ENCODE data around the gene RAMACL.

The RAMACL gene

DNA sequence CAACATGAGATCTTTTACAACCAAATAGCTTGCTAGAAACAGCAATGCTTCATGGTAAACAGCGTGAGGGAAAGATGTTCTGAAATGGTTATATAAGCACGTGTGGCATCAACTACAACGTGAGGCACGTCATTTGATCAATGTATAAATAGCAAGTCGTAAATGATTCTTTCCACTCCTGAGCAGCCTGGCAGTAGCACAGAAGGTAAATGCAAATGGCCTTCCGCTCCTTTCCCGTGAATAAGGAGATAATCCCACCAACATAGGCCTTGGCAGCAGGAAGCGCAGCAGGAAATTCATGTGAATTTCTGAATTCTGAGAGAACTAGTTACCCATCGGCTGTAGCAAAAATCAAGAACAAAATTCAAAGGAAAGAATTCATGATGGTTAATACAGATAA lies 23.6 kb upstream of the RAMACL start:
- TF ChIP-seq EGR1 (IDR thresholded peaks at IDR 0.05) (no peak), RAD21 (IDR thresholded peaks at IDR 0.05; ENCODE audit: low read depth) (no peak), FOXM1 (IDR thresholded peaks at IDR 0.05; ENCODE audit: borderline replicate concordance, low read depth) (no peak), TCF12 (IDR thresholded peaks at IDR 0.05; ENCODE audit: low read depth) (no peak), ZBTB7A (IDR thresholded peaks at IDR 0.05; ENCODE audit: low read depth) (no peak), CEBPB (IDR thresholded peaks at IDR 0.05) (no peak)
- TF ChIP-seq, protein P1, sequence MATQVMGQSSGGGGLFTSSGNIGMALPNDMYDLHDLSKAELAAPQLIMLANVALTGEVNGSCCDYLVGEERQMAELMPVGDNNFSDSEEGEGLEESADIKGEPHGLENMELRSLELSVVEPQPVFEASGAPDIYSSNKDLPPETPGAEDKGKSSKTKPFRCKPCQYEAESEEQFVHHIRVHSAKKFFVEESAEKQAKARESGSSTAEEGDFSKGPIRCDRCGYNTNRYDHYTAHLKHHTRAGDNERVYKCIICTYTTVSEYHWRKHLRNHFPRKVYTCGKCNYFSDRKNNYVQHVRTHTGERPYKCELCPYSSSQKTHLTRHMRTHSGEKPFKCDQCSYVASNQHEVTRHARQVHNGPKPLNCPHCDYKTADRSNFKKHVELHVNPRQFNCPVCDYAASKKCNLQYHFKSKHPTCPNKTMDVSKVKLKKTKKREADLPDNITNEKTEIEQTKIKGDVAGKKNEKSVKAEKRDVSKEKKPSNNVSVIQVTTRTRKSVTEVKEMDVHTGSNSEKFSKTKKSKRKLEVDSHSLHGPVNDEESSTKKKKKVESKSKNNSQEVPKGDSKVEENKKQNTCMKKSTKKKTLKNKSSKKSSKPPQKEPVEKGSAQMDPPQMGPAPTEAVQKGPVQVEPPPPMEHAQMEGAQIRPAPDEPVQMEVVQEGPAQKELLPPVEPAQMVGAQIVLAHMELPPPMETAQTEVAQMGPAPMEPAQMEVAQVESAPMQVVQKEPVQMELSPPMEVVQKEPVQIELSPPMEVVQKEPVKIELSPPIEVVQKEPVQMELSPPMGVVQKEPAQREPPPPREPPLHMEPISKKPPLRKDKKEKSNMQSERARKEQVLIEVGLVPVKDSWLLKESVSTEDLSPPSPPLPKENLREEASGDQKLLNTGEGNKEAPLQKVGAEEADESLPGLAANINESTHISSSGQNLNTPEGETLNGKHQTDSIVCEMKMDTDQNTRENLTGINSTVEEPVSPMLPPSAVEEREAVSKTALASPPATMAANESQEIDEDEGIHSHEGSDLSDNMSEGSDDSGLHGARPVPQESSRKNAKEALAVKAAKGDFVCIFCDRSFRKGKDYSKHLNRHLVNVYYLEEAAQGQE (IDR thresholded peaks at IDR 0.05; ENCODE audit: low read depth) = no peak
- TF ChIP-seq, protein P2, sequence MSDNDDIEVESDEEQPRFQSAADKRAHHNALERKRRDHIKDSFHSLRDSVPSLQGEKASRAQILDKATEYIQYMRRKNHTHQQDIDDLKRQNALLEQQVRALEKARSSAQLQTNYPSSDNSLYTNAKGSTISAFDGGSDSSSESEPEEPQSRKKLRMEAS (IDR thresholded peaks at IDR 0.05) = no peak

DNA sequence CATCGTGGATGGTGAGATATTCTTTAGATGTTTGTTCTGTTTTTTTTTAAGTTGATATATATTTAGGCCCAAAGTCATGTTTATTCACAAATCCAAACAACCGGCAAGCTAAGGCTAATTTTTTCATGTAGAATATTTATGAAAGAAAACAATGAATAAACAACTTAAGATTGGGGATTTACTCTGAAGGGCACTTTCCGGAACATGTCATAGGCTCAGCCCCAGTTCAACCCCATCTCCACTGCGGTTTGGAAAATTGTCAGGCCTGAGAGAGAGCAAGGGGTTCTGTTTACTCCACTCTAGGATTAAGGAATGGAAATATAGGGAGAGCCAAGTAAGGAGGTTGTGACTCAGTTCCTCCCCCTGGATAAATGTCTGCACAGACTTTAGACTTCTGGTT lies 22.3 kb upstream of the RAMACL start:
- TF ChIP-seq, protein P2 (IDR thresholded peaks at IDR 0.05) = no peak
- no peak for TF ChIP-seq TCF12 (IDR thresholded peaks at IDR 0.05; ENCODE audit: low read depth)
- TF ChIP-seq NFIC (IDR thresholded peaks at IDR 0.05) = no peak
- no peak for TF ChIP-seq CREB1 (IDR thresholded peaks at IDR 0.05; ENCODE audit: low read depth)
- TF ChIP-seq FOXM1 (IDR thresholded peaks at IDR 0.05; ENCODE audit: borderline replicate concordance, low read depth) = no peak
- no peak for TF ChIP-seq EP300 (IDR thresholded peaks at IDR 0.05; ENCODE audit: borderline replicate concordance)
- TF ChIP-seq EGR1 (IDR thresholded peaks at IDR 0.05) = no peak
- TF ChIP-seq TEAD4 (IDR thresholded peaks at IDR 0.05) = no peak
- TF ChIP-seq, protein P1 (IDR thresholded peaks at IDR 0.05; ENCODE audit: low read depth) = no peak
- TF ChIP-seq RAD21 (IDR thresholded peaks at IDR 0.05; ENCODE audit: low read depth) = no peak
- TF ChIP-seq TAF1 (IDR thresholded peaks at IDR 0.05; ENCODE audit: low read depth) = no peak
- no peak for TF ChIP-seq ZBTB7A (IDR thresholded peaks at IDR 0.05; ENCODE audit: low read depth)
- no peak for TF ChIP-seq CEBPB (IDR thresholded peaks at IDR 0.05)
- TF ChIP-seq, protein P3, sequence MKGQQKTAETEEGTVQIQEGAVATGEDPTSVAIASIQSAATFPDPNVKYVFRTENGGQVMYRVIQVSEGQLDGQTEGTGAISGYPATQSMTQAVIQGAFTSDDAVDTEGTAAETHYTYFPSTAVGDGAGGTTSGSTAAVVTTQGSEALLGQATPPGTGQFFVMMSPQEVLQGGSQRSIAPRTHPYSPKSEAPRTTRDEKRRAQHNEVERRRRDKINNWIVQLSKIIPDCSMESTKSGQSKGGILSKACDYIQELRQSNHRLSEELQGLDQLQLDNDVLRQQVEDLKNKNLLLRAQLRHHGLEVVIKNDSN (IDR thresholded peaks at IDR 0.05) = no peak
- TF ChIP-seq YY1 (IDR thresholded peaks at IDR 0.05; ENCODE audit: low read depth) = no peak

DNA sequence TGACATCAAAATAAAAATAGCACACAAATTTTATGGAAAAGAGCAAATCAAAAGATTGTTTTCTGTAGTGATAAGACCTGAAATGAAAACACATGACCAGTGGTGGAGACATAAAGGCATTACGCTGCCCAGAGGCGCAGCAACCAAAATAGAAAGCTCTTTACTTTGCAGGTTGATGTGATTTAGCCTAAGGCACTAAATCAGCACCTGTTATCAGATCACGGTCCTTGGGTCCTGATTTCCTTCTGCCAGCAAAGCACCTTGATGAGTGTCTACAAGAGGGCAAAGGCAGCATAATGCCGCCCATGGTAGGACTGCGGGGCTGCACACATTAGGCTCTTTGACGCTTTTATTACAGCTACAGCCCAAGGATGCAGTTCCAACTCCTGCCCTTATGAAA lies 19.3 kb upstream of the RAMACL start:
- TF ChIP-seq YY1 (IDR thresholded peaks at IDR 0.05; ENCODE audit: low read depth) (no peak), TEAD4 (IDR thresholded peaks at IDR 0.05) (no peak), CREB1 (IDR thresholded peaks at IDR 0.05; ENCODE audit: low read depth) (no peak)

DNA sequence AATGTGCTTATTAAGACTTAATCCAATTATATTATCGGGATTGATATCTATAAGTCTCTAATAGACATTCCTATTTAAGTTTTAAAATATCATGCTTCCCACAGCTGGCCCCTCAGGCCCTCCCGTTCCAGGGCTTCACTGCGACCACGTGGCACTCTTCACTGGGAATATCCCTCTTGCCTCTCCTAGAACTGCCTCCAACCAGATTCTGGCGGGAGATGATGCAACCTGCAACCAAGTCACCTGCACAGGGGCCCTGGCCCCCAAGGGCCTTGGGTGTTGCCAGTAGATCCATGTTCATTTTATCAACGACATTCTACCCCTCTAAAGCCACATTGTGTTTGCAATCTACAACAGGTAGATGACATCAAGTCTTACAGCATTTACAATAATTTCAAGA lies 18.4 kb upstream of the RAMACL start:
- TF ChIP-seq TEAD4 (IDR thresholded peaks at IDR 0.05) (no peak), TAF1 (IDR thresholded peaks at IDR 0.05; ENCODE audit: low read depth) (no peak), RAD21 (IDR thresholded peaks at IDR 0.05; ENCODE audit: low read depth) (no peak), EP300 (IDR thresholded peaks at IDR 0.05; ENCODE audit: borderline replicate concordance) (no peak), CEBPB (IDR thresholded peaks at IDR 0.05) (no peak), CREB1 (IDR thresholded peaks at IDR 0.05; ENCODE audit: low read depth) (no peak), NFIC (IDR thresholded peaks at IDR 0.05) (no peak)
- TF ChIP-seq, protein P1 (IDR thresholded peaks at IDR 0.05; ENCODE audit: low read depth) = no peak
- TF ChIP-seq, protein P3 (IDR thresholded peaks at IDR 0.05) = no peak

DNA sequence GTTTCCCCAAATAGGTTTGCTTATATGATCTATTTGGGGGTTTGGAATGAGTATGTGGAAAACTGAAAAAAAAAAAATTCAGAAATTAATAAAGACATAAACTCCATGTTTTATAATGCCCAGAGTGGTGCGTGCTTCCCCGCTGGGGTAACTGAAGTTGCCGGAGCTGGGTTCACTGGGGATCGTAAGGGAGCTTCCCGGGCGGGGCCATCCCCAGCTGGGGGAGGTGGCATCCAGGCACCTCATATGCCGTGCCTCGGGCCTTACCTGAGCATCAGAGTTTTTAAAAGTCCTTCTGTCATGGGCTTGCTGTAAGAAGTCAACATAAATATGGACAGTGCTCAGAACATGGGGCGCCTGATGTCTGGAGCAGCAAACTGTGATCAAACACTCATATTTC lies 17.9 kb upstream of the RAMACL start:
- TF ChIP-seq TEAD4 (IDR thresholded peaks at IDR 0.05) (no peak), RAD21 (IDR thresholded peaks at IDR 0.05; ENCODE audit: low read depth) (no peak), EP300 (IDR thresholded peaks at IDR 0.05; ENCODE audit: borderline replicate concordance) (no peak), CEBPB (IDR thresholded peaks at IDR 0.05) (no peak), TCF12 (IDR thresholded peaks at IDR 0.05; ENCODE audit: low read depth) (no peak), EGR1 (IDR thresholded peaks at IDR 0.05) (no peak)
- TF ChIP-seq, protein P1 (IDR thresholded peaks at IDR 0.05; ENCODE audit: low read depth) = no peak
- TF ChIP-seq, protein P3 (IDR thresholded peaks at IDR 0.05) = no peak
- TF ChIP-seq, protein P2 (IDR thresholded peaks at IDR 0.05) = no peak
